Brain microvascular endothelial cell (primary cell): ENCODE data around the gene ZXDB.

Experiments used
- DNase-seq: peaks from one replicate; pipeline ENCODE4 v3.0.0-alpha.2; 2020
- H3K27ac ChIP-seq: fragments of 250-450 bp; sonication (Bioruptor Pico); 2 replicates; pipeline ENCODE4 v1.5.1; 2020; ENCODE audit warnings: mild to moderate bottlenecking, moderate library complexity
- H3K27me3 ChIP-seq: fragments of 250-450 bp; sonication (Bioruptor Pico); replicated peaks from 2 replicates; pipeline ENCODE4 v1.5.1; 2020; ENCODE audit warnings: mild to moderate bottlenecking
- H3K36me3 ChIP-seq: fragments of 250-450 bp; sonication (Bioruptor Pico); replicated peaks from 2 replicates; pipeline ENCODE4 v1.5.1; 2020; ENCODE audit warnings: mild to moderate bottlenecking
- H3K4me3 ChIP-seq: 2 replicates; pipeline ENCODE4 v1.5.1; 2011; ENCODE audit warnings: low read depth, mild to moderate bottlenecking, control low read depth, low read length, moderate library complexity
- CTCF ChIP-seq: IDR thresholded peaks from 2 replicates; pipeline ENCODE4 v1.5.1; 2011; ENCODE audit warnings: low read depth, mild to moderate bottlenecking, moderate library complexity, low read length, control low read depth, inconsistent platforms; ENCODE audit errors: missing control alignments
- in situ Hi-C: cut with HindIII; loops from 2 replicates; pipeline ENCODE4 v1.10.0; 2017; ENCODE audit warnings: low sequenced_read_pairs, low pct_ligation_motif_present

The ZXDB gene

GRCh38 chrX:57647020-57647419 is 55.2 kb downstream of the ZXDB start:
- Histone ChIP-seq H3K27ac (no peak overlapping the region), H3K4me3 (no peak overlapping the region), H3K27me3 (no peaks in the 10 kb centered on the region), H3K36me3 (no peaks in the 10 kb centered on the region)
- in situ Hi-C loops, result no loop called here
- no peak for TF ChIP-seq CTCF
- DNase-seq, result no peak
